HG02798 (cell line): ENCODE measurements around the gene NSD1.

Experiments
- ATAC-seq: cut with Tn5 transposase; IDR thresholded peaks from one replicate; pipeline ENCODE4 v1.9.1; 2021; ENCODE audit warnings: mild to moderate bottlenecking; ENCODE audit not compliant: unreplicated experiment, poor library complexity

NSD1 gene

GRCh38 chr5:177096162-177097015, 37.2 kb upstream of the NSD1 start:
- ATAC-seq, result no peak

GRCh38 chr5:177097016-177097985, 36.3 kb upstream of the NSD1 start:
- no peak for ATAC-seq

- no peak for ATAC-seq
Measured at GRCh38 chr5:177098120-177098469, 35.5 kb upstream of the NSD1 start.

- ATAC-seq, result no peak
Measured at GRCh38 chr5:177098470-177099141, 35.0 kb upstream of the NSD1 start.

- ATAC-seq, result no peak
Measured at GRCh38 chr5:177099422-177100093, 34.0 kb upstream of the NSD1 start.

GRCh38 chr5:177100714-177101121, 32.9 kb upstream of the NSD1 start:
- no peak for ATAC-seq

- no peak for ATAC-seq
Measured at GRCh38 chr5:177103523-177104253, 29.9 kb upstream of the NSD1 start.

- ATAC-seq, result no peak
Measured at GRCh38 chr5:177105691-177106476, 27.7 kb upstream of the NSD1 start.

- ATAC-seq, result no peak
Measured at GRCh38 chr5:177107159-177107558, 26.4 kb upstream of the NSD1 start.

GRCh38 chr5:177109810-177110209, 23.8 kb upstream of the NSD1 start:
- no peak for ATAC-seq

- ATAC-seq, result no peak
Measured at GRCh38 chr5:177111720-177112394, 21.7 kb upstream of the NSD1 start.

GRCh38 chr5:177112589-177113220, 20.9 kb upstream of the NSD1 start:
- no peak for ATAC-seq

GRCh38 chr5:177113566-177114424, 19.8 kb upstream of the NSD1 start:
- peak; percentile 58 for ATAC-seq

GRCh38 chr5:177116631-177117373, 16.8 kb upstream of the NSD1 start:
- ATAC-seq, result peak; percentile 74

- no peak for ATAC-seq
Measured at GRCh38 chr5:177117441-177118045, 16.0 kb upstream of the NSD1 start.

GRCh38 chr5:177122566-177122965, 11.0 kb upstream of the NSD1 start:
- ATAC-seq, result no peak
